Fibroblast of lung (primary cell): ENCODE data around the gene AHCYL2. TPM values are rescaled to one million over a fixed set of nuclear protein-coding genes. Genes with fewer than 3 reads are reported as not detected.

Experiments
- DNase-seq, 2 donors: peaks; one replicate each; pipeline versions ENCODE4 v3.0.0 to v3.0.0-alpha.2; 2010; ENCODE audit warnings: low read depth in 2 of 2
- H2AFZ ChIP-seq: 2 replicates; pipeline ENCODE4 v1.5.1; 2012; ENCODE audit warnings: low read length, control low read depth, inconsistent platforms
- H3K27ac ChIP-seq: 2 replicates; pipeline ENCODE4 v1.5.1; 2011; ENCODE audit warnings: low read length, control low read depth; ENCODE audit not compliant: insufficient read depth
- H3K27me3 ChIP-seq: 2 replicates; pipeline ENCODE4 v1.5.1; 2011; ENCODE audit warnings: mild to moderate bottlenecking, low read length; ENCODE audit not compliant: control insufficient read depth, insufficient read depth
- H3K36me3 ChIP-seq: 2 replicates; pipeline ENCODE4 v1.5.1; 2011; ENCODE audit warnings: low read length; ENCODE audit not compliant: control insufficient read depth, insufficient read depth
- H3K4me1 ChIP-seq: 2 replicates; pipeline ENCODE4 v1.5.1; 2011; ENCODE audit warnings: low read length; ENCODE audit not compliant: control insufficient read depth, insufficient read depth; ENCODE audit errors: extremely low read depth
- H3K4me2 ChIP-seq: 2 replicates; pipeline ENCODE4 v1.5.1; 2011; ENCODE audit warnings: low read length, control low read depth; ENCODE audit not compliant: insufficient read depth; ENCODE audit errors: extremely low read depth
- H3K4me3 ChIP-seq, 4 experiments: fragments of 200-600 bp in 1 of 4; sonication (generic) in 1 of 4; replicated peaks in 1 of 4; 2 replicates each; pipeline ENCODE4 v1.5.1; 2011 to 2016; ENCODE audit warnings: low read length in 4 of 4, low read depth in 3 of 4, mild to moderate bottlenecking in 3 of 4, control low read depth in 2 of 4, inconsistent platforms in 1 of 4, mixed read lengths in 1 of 4; ENCODE audit not compliant: insufficient read depth in 1 of 4; ENCODE audit errors: control extremely low read depth in 1 of 4
- H3K79me2 ChIP-seq: 2 replicates; pipeline ENCODE4 v1.5.1; 2012; ENCODE audit warnings: mild to moderate bottlenecking, low read length, inconsistent platforms; ENCODE audit not compliant: control insufficient read depth, insufficient read depth
- H3K9ac ChIP-seq: 2 replicates; pipeline ENCODE4 v1.5.1; 2011; ENCODE audit warnings: mild to moderate bottlenecking, low read length, control low read depth; ENCODE audit not compliant: insufficient read depth
- H3K9me3 ChIP-seq: 2 replicates; pipeline ENCODE4 v1.5.1; 2012; ENCODE audit warnings: low read depth, low read length; ENCODE audit not compliant: control insufficient read depth, insufficient read depth
- H4K20me1 ChIP-seq: 2 replicates; pipeline ENCODE4 v1.5.1; 2011; ENCODE audit warnings: low read length; ENCODE audit not compliant: control insufficient read depth, insufficient read depth; ENCODE audit errors: extremely low read depth
- CTCF ChIP-seq, 2 donors: IDR thresholded peaks in 1 of 2; conservative IDR thresholded peaks in 1 of 2; 1 replicate in 1 of 2; 2 replicates in 1 of 2; pipeline ENCODE4 v1.5.1; 2011 to 2012; ENCODE audit warnings: low read length in 2 of 2, control low read depth in 1 of 2, inconsistent platforms in 1 of 2, low read depth in 1 of 2, mild to moderate bottlenecking in 1 of 2
- EZH2 ChIP-seq: IDR thresholded peaks from 2 replicates; pipeline ENCODE4 v1.5.1; 2012; ENCODE audit warnings: low read length, control low read depth, mild to moderate bottlenecking; ENCODE audit errors: missing control alignments
- polyA plus RNA-seq, 2 donors: library from polyadenylated mRNA; depleted of rRNA in 1 of 2; stranded (reverse) in 1 of 2; unstranded in 1 of 2; fragments of >200 nt; gene quantifications; 2 replicates each; pipeline ENCODE4 v1.2.1, GENCODE V29; 2011 to 2012; ENCODE audit warnings: missing spikeins in 1 of 2
- total RNA-seq: library from RNA; depleted of rRNA; stranded (reverse); fragments of >200 nt; gene quantifications from 2 replicates; pipeline ENCODE4 v1.2.1, GENCODE V29; 2014

AHCYL2 gene
- total and polyA plus RNA-seq, 2 donors (not counting 1 experiment from before 2014, with no cell fraction given), result 8.7 to 11.9 TPM

GRCh38 chr7:129468547-129468946 lies 243.7 kb downstream of the AHCYL2 start:
- Histone ChIP-seq H2AFZ (no peak overlapping the region), H3K36me3 (no peaks in the 10 kb centered on the region), H3K27ac (no peak overlapping the region), H3K4me2 (no peak overlapping the region), H3K9ac (no peak overlapping the region), H4K20me1 (no peaks in the 10 kb centered on the region), H3K9me3 (no peaks in the 10 kb centered on the region), H3K27me3 (no peaks in the 10 kb centered on the region), H3K4me1 (no peaks in the 10 kb centered on the region), H3K4me3 (no peak overlapping the region), H3K79me2 (no peaks in the 10 kb centered on the region)
- no peak for TF ChIP-seq CTCF (conservative IDR thresholded peaks at IDR 0.05 in 1 of 2, IDR thresholded peaks at IDR 0.05 in 1 of 2; ENCODE audit: low read depth in 1 of 2, low read length in 2 of 2)
- TF ChIP-seq EZH2, result no peak
- DNase-seq, result no peak

- H4K20me1 ChIP-seq, result no peaks in the 10 kb centered on the region
- no peaks in the 10 kb centered on the region for H3K79me2 ChIP-seq
- no peak overlapping the region for H3K27ac ChIP-seq
- no peak overlapping the region for H3K4me2 ChIP-seq
- TF ChIP-seq EZH2 (no peak), CTCF (conservative IDR thresholded peaks at IDR 0.05 in 1 of 2, IDR thresholded peaks at IDR 0.05 in 1 of 2; ENCODE audit: low read depth in 1 of 2, low read length in 2 of 2) (no peak)
- no peak for DNase-seq
- H3K9me3 ChIP-seq, result no peaks in the 10 kb centered on the region
- H3K36me3 ChIP-seq, result no peaks in the 10 kb centered on the region
- H3K27me3 ChIP-seq, result no peaks in the 10 kb centered on the region
- no peak overlapping the region for H3K4me3 ChIP-seq
- no peak overlapping the region for H2AFZ ChIP-seq
- no peaks in the 10 kb centered on the region for H3K4me1 ChIP-seq
- no peak overlapping the region for H3K9ac ChIP-seq
Measured at GRCh38 chr7:129469930-129470329, 245.1 kb downstream of the AHCYL2 start.

- Histone ChIP-seq H4K20me1 (no peaks in the 10 kb centered on the region), H3K79me2 (no peaks in the 10 kb centered on the region), H2AFZ (no peak overlapping the region), H3K36me3 (no peaks in the 10 kb centered on the region), H3K27ac (no peak overlapping the region), H3K4me1 (no peaks in the 10 kb centered on the region), H3K4me2 (no peak overlapping the region), H3K9ac (no peak overlapping the region), H3K4me3 (no peak overlapping the region), H3K9me3 (no peaks in the 10 kb centered on the region), H3K27me3 (no peaks in the 10 kb centered on the region)
- DNase-seq, result no peak
- TF ChIP-seq CTCF (conservative IDR thresholded peaks at IDR 0.05 in 1 of 2, IDR thresholded peaks at IDR 0.05 in 1 of 2; ENCODE audit: low read depth in 1 of 2, low read length in 2 of 2) (no peak), EZH2 (no peak)
Measured at GRCh38 chr7:129470411-129470810, 245.6 kb downstream of the AHCYL2 start.
